HCT116 (cell line): ENCODE data around the gene PLAAT2. TPM values are rescaled to one million over a fixed set of nuclear protein-coding genes. Genes with fewer than 3 reads are reported as not detected.

Source experiments
- ATAC-seq: fragments of 200-7000 bp; cut with Tn5 transposase; 2 replicates; pipeline ENCODE4 v1.9.1; 2020; ENCODE audit warnings: mild to moderate bottlenecking, moderate library complexity
- BruUV-seq: library from RNA; stranded (reverse); fragments of 400-500 nt; replicated peaks from 2 replicates; lab custom pipeline; 2021; lab: Mats Ljungman, UMichigan
- CTCF ChIA-PET: fragments of 300-600 bp; sonication (Branson Sonifier 250); formaldehyde crosslinking; loops from one replicate; lab custom pipeline; 2021; ENCODE audit warnings: antibody characterized with exemption; lab: Charles Lee
- POLR2A ChIA-PET: fragments of 300-600, 350-600 bp; sonication (Branson Sonifier 250); formaldehyde crosslinking; loops from one replicate; lab custom pipeline; 2021; ENCODE audit warnings: antibody characterized with exemption; lab: Charles Lee
- RAD21 ChIA-PET, 2 experiments: fragments of 300-600 bp; sonication (Branson Sonifier 250); formaldehyde crosslinking; loops; one replicate each; lab custom pipeline; 2023; ENCODE audit warnings: low total read pairs in 2 of 2; ENCODE audit not compliant: uncharacterized antibody in 2 of 2, unreplicated experiment in 2 of 2, low non-redundant PET in 1 of 2; lab: Charles Lee
- DNase-seq: peaks from one replicate; pipeline ENCODE4 v3.0.0-alpha.2; 2010; ENCODE audit warnings: low read depth, low spot score
- H2AFZ ChIP-seq: fragments of 200-600 bp; shearing (Covaris generic), sonication (generic); 2 replicates; pipeline ENCODE4 v1.6.1; 2017; ENCODE audit warnings: low read depth, mixed run types, mixed read lengths, antibody characterized with exemption, low read length; ENCODE audit not compliant: poor library complexity, severe bottlenecking
- H3K27ac ChIP-seq: 2 replicates; pipeline ENCODE4 v1.5.1; 2012; ENCODE audit warnings: low read depth, low read length
- H3K27me3 ChIP-seq: fragments of 200-600 bp; sonication (generic); 2 replicates; pipeline ENCODE4 v1.6.1; 2016; ENCODE audit warnings: mixed run types, low read length, mixed read lengths; ENCODE audit not compliant: insufficient read depth
- H3K36me3 ChIP-seq, 2 experiments: fragments of 200-500 bp in 1 of 2; fragments of 200-600 bp in 1 of 2; sonication (Bioruptor generic) in 1 of 2; sonication (generic) in 1 of 2; 2 replicates each; pipeline versions ENCODE4 v1.5.1 to v1.6.1; 2014 to 2016; ENCODE audit warnings: low read length in 2 of 2, inconsistent platforms in 1 of 2, mixed read lengths in 1 of 2, mixed run types in 1 of 2; ENCODE audit not compliant: insufficient read depth in 2 of 2, control insufficient read depth in 1 of 2
- H3K4me1 ChIP-seq, 2 experiments: fragments of 200-600 bp in 1 of 2; sonication (generic) in 1 of 2; 2 replicates each; pipeline versions ENCODE4 v1.5.1 to v1.6.1; 2012 to 2017; ENCODE audit warnings: low read length in 2 of 2, inconsistent platforms in 1 of 2, mild to moderate bottlenecking in 1 of 2, mixed read lengths in 1 of 2, mixed run types in 1 of 2, moderate library complexity in 1 of 2; ENCODE audit not compliant: insufficient read depth in 2 of 2, control insufficient read depth in 1 of 2
- H3K4me2 ChIP-seq: fragments of 200-600 bp; sonication (generic); 2 replicates; pipeline ENCODE4 v1.6.1; 2017; ENCODE audit warnings: mixed run types, low read length, mixed read lengths
- H3K4me3 ChIP-seq, 2 experiments: fragments of 200-600 bp in 1 of 2; sonication (generic) in 1 of 2; replicated peaks in 1 of 2; 2 replicates each; pipeline ENCODE4 v1.5.1; 2011 to 2016; ENCODE audit warnings: low read length in 2 of 2, control low read depth in 1 of 2, low read depth in 1 of 2, mild to moderate bottlenecking in 1 of 2, mixed read lengths in 1 of 2, mixed run types in 1 of 2
- H3K79me2 ChIP-seq: fragments of 200-600 bp; sonication (generic); 2 replicates; pipeline ENCODE4 v1.6.1; 2017; ENCODE audit warnings: mild to moderate bottlenecking, mixed run types, low read length, moderate library complexity, mixed read lengths; ENCODE audit not compliant: insufficient read depth
- H3K9ac ChIP-seq: fragments of 200-600 bp; sonication (generic); 2 replicates; pipeline ENCODE4 v1.6.1; 2016; ENCODE audit warnings: low read length, mixed read lengths
- H3K9me2 ChIP-seq: fragments of 200-600 bp; sonication (generic), shearing (Covaris generic); 2 replicates; pipeline ENCODE4 v1.6.1; 2017; ENCODE audit warnings: mixed run types, mild to moderate bottlenecking, moderate library complexity; ENCODE audit not compliant: insufficient read depth
- H3K9me3 ChIP-seq, 2 experiments: fragments of 200-500 bp in 1 of 2; fragments of 200-600 bp in 1 of 2; sonication (Bioruptor generic) in 1 of 2; sonication (generic) in 1 of 2; 2 replicates each; pipeline ENCODE4 v1.6.1; 2014 to 2017; ENCODE audit warnings: low read length in 2 of 2, mixed read lengths in 2 of 2, inconsistent platforms in 1 of 2, low read depth in 1 of 2, mild to moderate bottlenecking in 1 of 2, mixed run types in 1 of 2, moderate library complexity in 1 of 2; ENCODE audit not compliant: control insufficient read depth in 1 of 2, insufficient read depth in 1 of 2
- H4K20me1 ChIP-seq: fragments of 200-600 bp; sonication (generic), shearing (Covaris generic); 2 replicates; pipeline ENCODE4 v1.6.1; 2017; ENCODE audit warnings: mixed run types, mild to moderate bottlenecking, moderate library complexity; ENCODE audit not compliant: insufficient read depth
- EZH2 ChIP-seq: fragments of 200-600 bp; sonication (generic); IDR thresholded peaks from 2 replicates; pipeline ENCODE4 v1.6.1; 2017; ENCODE audit warnings: antibody characterized with exemption, mixed run types
- EZH2phosphoT487 ChIP-seq: fragments of 200-600 bp; IDR thresholded peaks from 2 replicates; pipeline ENCODE4 v1.6.1; 2018; ENCODE audit warnings: antibody characterized with exemption, borderline replicate concordance
- JUND ChIP-seq: IDR thresholded peaks from 2 replicates; pipeline ENCODE4 v1.6.1; 2012
- POLR2AphosphoS5 ChIP-seq: IDR thresholded peaks from 2 replicates; pipeline ENCODE4 v1.6.1; 2011; ENCODE audit warnings: mild to moderate bottlenecking, low read depth, low read length, moderate library complexity
- REST ChIP-seq: IDR thresholded peaks from 2 replicates; pipeline ENCODE4 v1.6.1; 2012; ENCODE audit warnings: low read depth
- SIN3A ChIP-seq: IDR thresholded peaks from 2 replicates; pipeline ENCODE4 v1.6.1; 2012; ENCODE audit warnings: low read depth
- SRF ChIP-seq: IDR thresholded peaks from 2 replicates; pipeline ENCODE4 v1.6.1; 2012; ENCODE audit warnings: low read depth
- YY1 ChIP-seq: IDR thresholded peaks from 2 replicates; pipeline ENCODE4 v1.6.1; 2011; ENCODE audit warnings: low read length, low read depth, moderate library complexity, mild to moderate bottlenecking; ENCODE audit not compliant: insufficient replicate concordance; ENCODE audit errors: extremely low read depth
- ZNF274 ChIP-seq: fragments of 200-500 bp; sonication (Bioruptor generic); IDR thresholded peaks from 2 replicates; pipeline ENCODE4 v1.6.1; 2014; ENCODE audit warnings: mild to moderate bottlenecking, low read depth, low read length, inconsistent platforms
- intact Hi-C: fragments of 100-400 bp; cut with micrococcal nuclease; formaldehyde crosslinking; loops from 2 replicates; pipeline ENCODE4 v1.10.0; 2022
- total RNA-seq: library from RNA; stranded (reverse); gene quantifications from one replicate; pipeline ENCODE4 v1.2.1, GENCODE V29; 2021; ENCODE audit not compliant: unreplicated experiment
- TF ChIP-seq, protein P1 (sequence below): IDR thresholded peaks from 2 replicates; pipeline ENCODE4 v1.6.1; 2012
- TF ChIP-seq, protein P2 (sequence below): IDR thresholded peaks from 2 replicates; pipeline ENCODE4 v1.6.1; 2012

Gene PLAAT2
- total RNA-seq, 1 experiment from 2014 or later = not detected

GRCh38 chr11:63574856-63575602, 11.8 kb upstream of the PLAAT2 start:
- Histone ChIP-seq H3K27ac (no peak overlapping the region), H3K79me2 (no peaks in the 10 kb centered on the region), H3K4me1 (no peaks in the 10 kb centered on the region), H3K9me3 (no peaks in the 10 kb centered on the region), H3K36me3 (no peaks in the 10 kb centered on the region), H3K4me3 (no peak overlapping the region), H2AFZ (no peak overlapping the region), H4K20me1 (no peaks in the 10 kb centered on the region), H3K27me3 (no peaks in the 10 kb centered on the region), H3K4me2 (no peak overlapping the region), H3K9me2 (no peaks in the 10 kb centered on the region), H3K9ac (no peak overlapping the region)
- DNase-seq = no peak
- no TSS peak for BruUV-seq
- intact Hi-C loops = no loop called here
- TF ChIP-seq EZH2 (no peak), EZH2phosphoT487 (no peak), ZNF274 (no peak), SIN3A (no peak), SRF (no peak), POLR2AphosphoS5 (no peak), REST (no peak), YY1 (no peak), JUND (no peak)
- TF ChIP-seq, protein P1, sequence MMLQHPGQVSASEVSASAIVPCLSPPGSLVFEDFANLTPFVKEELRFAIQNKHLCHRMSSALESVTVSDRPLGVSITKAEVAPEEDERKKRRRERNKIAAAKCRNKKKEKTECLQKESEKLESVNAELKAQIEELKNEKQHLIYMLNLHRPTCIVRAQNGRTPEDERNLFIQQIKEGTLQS = no peak
- TF ChIP-seq, protein P2, sequence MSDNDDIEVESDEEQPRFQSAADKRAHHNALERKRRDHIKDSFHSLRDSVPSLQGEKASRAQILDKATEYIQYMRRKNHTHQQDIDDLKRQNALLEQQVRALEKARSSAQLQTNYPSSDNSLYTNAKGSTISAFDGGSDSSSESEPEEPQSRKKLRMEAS = no peak
- CTCF ChIA-PET = no interaction called here
- POLR2A ChIA-PET = no interaction called here
- RAD21 ChIA-PET = interaction anchor here in 1 of 2 experiments (0.5 kb wide), 1 partner anchor 181 kb away, joined by 3 read pairs; no protein-coding TSS in a partner anchor
- no peak for ATAC-seq
